Left colon (tissue), 2 donors: ENCODE measurements around the gene ATP11B. TPM values are rescaled to one million over a fixed set of nuclear protein-coding genes. Genes with fewer than 3 reads are reported as not detected.

ENCODE experiments used
- ATAC-seq: fragments of 200-7000 bp; cut with Tn5 transposase; one replicate; pipeline ENCODE4 v1.9.1; 2020; ENCODE audit warnings: mild to moderate bottlenecking, moderate library complexity
- DNase-seq, 2 donors: peaks; one replicate each; pipeline ENCODE4 v3.0.0-alpha.2; 2020
- intact Hi-C, 2 donors: fragments of 100-400 bp; cut with DNase I in 1 of 2; cut with micrococcal nuclease in 1 of 2; formaldehyde crosslinking; loops; one replicate each; pipeline versions ENCODE4 v1.11.2 to v1.14.0; 2022; cut with DNase I, micrococcal nuclease
- total RNA-seq, 2 donors: library from RNA; stranded (reverse); fragmentation: NEBNext Ultra II Directional; extraction: Animal tissue kit (Norgen Biotek cat#: 25700); gene quantifications; one replicate each; pipeline ENCODE4 v1.2.1, GENCODE V29; 2021
- donor health status: DM: no; HTN: no; CAD: no.
- donor health status: DM: yes; HTN: yes; CAD: no.

ATP11B gene
- total RNA-seq, 2 donors from 2014 or later = 114 to 121 TPM

DNA sequence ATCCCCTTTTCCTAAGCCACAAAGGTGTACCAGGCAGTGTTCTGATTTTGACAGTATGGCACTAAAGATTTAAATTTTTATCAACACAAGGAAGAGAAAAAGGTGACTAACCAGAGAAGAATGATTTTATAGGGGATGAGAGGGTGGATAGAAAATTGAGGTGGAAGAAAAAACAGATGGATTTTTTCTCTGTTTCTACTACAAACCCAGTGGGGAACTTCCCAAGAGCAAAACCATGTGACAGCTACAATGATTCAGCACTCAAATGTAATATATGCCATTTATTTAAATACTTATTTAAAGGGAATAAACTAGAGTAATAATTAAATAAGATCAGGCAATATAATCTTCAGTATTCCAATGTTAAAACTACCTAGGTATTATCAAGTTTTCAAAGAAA is 176.0 kb downstream of the ATP11B start:
- intact Hi-C loops = no loop called here
- no peak for ATAC-seq
- no peak for DNase-seq

- no peak for DNase-seq
- intact Hi-C loops = no loop called here
- ATAC-seq = no peak
These were observed 176.5 kb downstream of the ATP11B start for GRCh38 chr3:182969853-182970252.

GRCh38 chr3:182970811-182971418 is 177.6 kb downstream of the ATP11B start:
- DNase-seq = no peak
- intact Hi-C loops = no loop called here
- peak; percentile 96 for ATAC-seq

Other genes starting within 250 kb of the ATP11B start
- 10 to 100 TPM; 44.0 to 52.6 TPM for gene DCUN1D1, start 187.0 kb downstream of the ATP11B start, total RNA-seq